Heart right ventricle (tissue), 16 donors: Measurements from ENCODE around the gene FAM3C. TPM values are rescaled to one million over a fixed set of nuclear protein-coding genes. Genes with fewer than 3 reads are reported as not detected.
A peak's percentile ranks its signal among the peaks of the same experiment; 100 is the strongest.

Experiments
- ATAC-seq, 8 donors: fragments of 200-7000 bp; cut with Tn5 transposase; one replicate each; pipeline ENCODE4 v1.9.1; 2020; ENCODE audit warnings: mild to moderate bottlenecking in 8 of 8, moderate library complexity in 8 of 8, moderate number of reproducible peaks in 1 of 8
- DNase-seq, 2 donors: peaks; one replicate each; pipeline ENCODE4 v3.0.0-alpha.2; 2020
- H3K27ac ChIP-seq, 10 donors: fragments of 200-600 bp; sonication (generic) in 2 of 10; one replicate each; pipeline versions ENCODE4 v1.5.0 to v1.8.0; 2020 to 2022; ENCODE audit warnings: mild to moderate bottlenecking in 3 of 10
- H3K27me3 ChIP-seq, 7 donors: fragments of 200-600 bp; one replicate each; pipeline ENCODE4 v1.8.0; 2021 to 2022; ENCODE audit warnings: mild to moderate bottlenecking in 2 of 7
- H3K36me3 ChIP-seq, 9 donors: fragments of 200-600 bp; sonication (generic) in 1 of 9; one replicate each; pipeline versions ENCODE4 v1.5.0 to v1.8.0; 2020 to 2022; ENCODE audit warnings: mild to moderate bottlenecking in 2 of 9
- H3K4me1 ChIP-seq, 9 donors: fragments of 200-600 bp; sonication (generic) in 1 of 9; one replicate each; pipeline versions ENCODE4 v1.5.0 to v1.8.0; 2020 to 2022; ENCODE audit warnings: mild to moderate bottlenecking in 4 of 9
- H3K4me3 ChIP-seq, 10 donors: fragments of 200-600 bp; sonication (generic) in 2 of 10; one replicate each; pipeline versions ENCODE4 v1.5.0 to v1.8.0; 2020 to 2022; ENCODE audit warnings: mild to moderate bottlenecking in 7 of 10, moderate library complexity in 2 of 10
- H3K9me3 ChIP-seq, 11 donors: fragments of 200-600 bp in 10 of 11; sonication (generic) in 2 of 11; one replicate each; pipeline versions ENCODE4 v1.5.0 to v1.8.0; 2013 to 2022; ENCODE audit warnings: mild to moderate bottlenecking in 2 of 11, control low read depth in 1 of 11, moderate library complexity in 1 of 11
- CTCF ChIP-seq, 9 donors: fragments of 200-600 bp; sonication (generic) in 2 of 9; IDR thresholded peaks; one replicate each; pipeline versions ENCODE4 v1.5.0 to v1.8.0; 2021 to 2022; ENCODE audit warnings: antibody characterized with exemption in 9 of 9, mild to moderate bottlenecking in 5 of 9, moderate library complexity in 1 of 9
- WGBS, 2 donors: extraction: QIAGEN DNeasy Blood & Tissue Kit; methylation state at CpG; one replicate each; pipeline ENCODE4 v1.1.7; 2013; ENCODE audit warnings: inconsistent platforms in 1 of 2; 5-methylcytosine and 5-hydroxymethylcytosine counted together
- intact Hi-C, 10 donors: fragments of 100-400 bp; cut with DNase I; formaldehyde crosslinking; loops; one replicate each; pipeline versions ENCODE4 v1.11.1 to v1.14.2; 2022
- polyA plus RNA-seq, 2 donors: library from polyadenylated mRNA; stranded (reverse); fragments of 200-250 nt; gene quantifications; one replicate each; pipeline ENCODE4 v1.2.3, GENCODE V29; 2013
- total RNA-seq, 10 donors: library from RNA; stranded (reverse); fragmentation: NEBNext Ultra II Directional in 3 of 10; extraction: Animal tissue kit (Norgen Biotek cat#: 25700) in 3 of 10; gene quantifications; one replicate each; pipeline versions ENCODE4 v1.2.1 to v1.2.4, GENCODE V29; 2021 to 2023
- donor health status: Arrhythmogenic right ventricular cardiomyopathy.
- donor health status: ischemic (EF 13 %, LVEDD 7.1; RV severe dilation, severe dysfunction).
- donor health status: healthy with polysubstance abuse.
- donor health status: DM: no; HTN: yes; CAD: no.
- donor health status: DM: no; HTN: no; CAD: no.
- donor health status: ischemic (EF 25% LVEDD 6.9; RV normal size, moderate dysfunction).
- donor health status: ischemic (EF 25% LVEDD 5.7; RV mildly dilated, moderate dysfunction).
- donor health status: healthy.
- donor health status: DM: yes; HTN: yes; CAD: no.
- donor health status: Ischemic cardiomyopathy.
- donor health status: ischemic (EF 35%, LVEDD 5.7; RV mildly dilated, moderate dysfunction).
- donor health status: nonischemic (EF 11% LVEDD 7.7; RV severe dilation, severe dysfunction).
- donor health status: DM: yes; HTN: yes; CAD: no.
- donor health status: PGD.
- donor health status: ischemic (EF 29% LVEDD 5.4; RV normal size, mild dysfunction).
- donor health status: nonischemic (EF 23%, LVEDD 6.1; RV moderate dilation, normal function).

FAM3C gene
- total and polyA plus RNA-seq, 12 donors: 16.5 to 60.8 (median 43.0) TPM

GRCh38 chr7:121373177-121373576 lies 22.9 kb downstream of the FAM3C start:
- peaks cover 0 to 32% (median 22%) of the 10 kb centered on the region in 9 donors for H3K4me1 ChIP-seq
- peaks cover 0 to 64% (median 0%) of the 10 kb centered on the region in 9 donors for H3K36me3 ChIP-seq
- peak overlapping the region in 3 of 10 donors; percentile 6 to 60 (median 48) for H3K27ac ChIP-seq
- H3K27me3 ChIP-seq: no peaks in the 10 kb centered on the region
- ATAC-seq: no peak
- DNase-seq: no peak
- no peak for TF ChIP-seq CTCF (IDR thresholded peaks at IDR 0.05)
- no peak overlapping the region for H3K4me3 ChIP-seq
- intact Hi-C loops: no loop called here
- H3K9me3 ChIP-seq: no peaks in the 10 kb centered on the region

GRCh38 chr7:121372376-121373010 lies 23.6 kb downstream of the FAM3C start:
- H3K9me3 ChIP-seq: no peaks in the 10 kb centered on the region
- ATAC-seq: peak in 6 of 8 donors; percentile 33 to 71 (median 56)
- WGBS, 2 donors: 89 to 90% methylated on average over 2 of the region's 2 CpGs
- peaks cover 0 to 32% (median 22%) of the 10 kb centered on the region in 9 donors for H3K4me1 ChIP-seq
- intact Hi-C loops: no loop called here
- no peak overlapping the region for H3K4me3 ChIP-seq
- H3K36me3 ChIP-seq: peaks cover 0 to 64% (median 0%) of the 10 kb centered on the region in 9 donors
- DNase-seq: no peak
- no peak for TF ChIP-seq CTCF (IDR thresholded peaks at IDR 0.05)
- peak overlapping the region in 3 of 10 donors; percentile 6 to 60 (median 48) for H3K27ac ChIP-seq
- no peaks in the 10 kb centered on the region for H3K27me3 ChIP-seq

GRCh38 chr7:121371883-121372282 lies 24.2 kb downstream of the FAM3C start:
- 68 to 70% methylated on average over 2 of the region's 2 CpGs for WGBS, 2 donors
- Histone ChIP-seq H3K27ac (no peak overlapping the region), H3K4me1 (peaks cover 0 to 35% (median 22%) of the 10 kb centered on the region in 9 donors), H3K36me3 (peaks cover 0 to 62% (median 0%) of the 10 kb centered on the region in 9 donors), H3K9me3 (no peaks in the 10 kb centered on the region), H3K27me3 (no peaks in the 10 kb centered on the region), H3K4me3 (no peak overlapping the region)
- no peak for ATAC-seq
- intact Hi-C loops: no loop called here
- no peak for DNase-seq
- no peak for TF ChIP-seq CTCF (IDR thresholded peaks at IDR 0.05)

- no peak overlapping the region for H3K4me3 ChIP-seq
- no peak for DNase-seq
- peaks cover 0 to 35% (median 22%) of the 10 kb centered on the region in 9 donors for H3K4me1 ChIP-seq
- no peak for TF ChIP-seq CTCF (IDR thresholded peaks at IDR 0.05)
- 75 to 93% methylated on average over 1 of the region's 1 CpG for WGBS, 2 donors
- no peaks in the 10 kb centered on the region for H3K9me3 ChIP-seq
- H3K27ac ChIP-seq: no peak overlapping the region
- H3K36me3 ChIP-seq: peaks cover 0 to 57% (median 0%) of the 10 kb centered on the region in 9 donors
- ATAC-seq: no peak
- intact Hi-C loops: no loop called here
- H3K27me3 ChIP-seq: no peaks in the 10 kb centered on the region
These were observed 24.7 kb downstream of the FAM3C start for GRCh38 chr7:121371367-121371766.
